ENCODE measurements around the gene RGSL1. TPM values are rescaled to one million over a fixed set of nuclear protein-coding genes. Genes with fewer than 3 reads are reported as not detected.

Gene RGSL1
- total RNA-seq, 1 experiment from 2014 or later: not detected

DNA sequence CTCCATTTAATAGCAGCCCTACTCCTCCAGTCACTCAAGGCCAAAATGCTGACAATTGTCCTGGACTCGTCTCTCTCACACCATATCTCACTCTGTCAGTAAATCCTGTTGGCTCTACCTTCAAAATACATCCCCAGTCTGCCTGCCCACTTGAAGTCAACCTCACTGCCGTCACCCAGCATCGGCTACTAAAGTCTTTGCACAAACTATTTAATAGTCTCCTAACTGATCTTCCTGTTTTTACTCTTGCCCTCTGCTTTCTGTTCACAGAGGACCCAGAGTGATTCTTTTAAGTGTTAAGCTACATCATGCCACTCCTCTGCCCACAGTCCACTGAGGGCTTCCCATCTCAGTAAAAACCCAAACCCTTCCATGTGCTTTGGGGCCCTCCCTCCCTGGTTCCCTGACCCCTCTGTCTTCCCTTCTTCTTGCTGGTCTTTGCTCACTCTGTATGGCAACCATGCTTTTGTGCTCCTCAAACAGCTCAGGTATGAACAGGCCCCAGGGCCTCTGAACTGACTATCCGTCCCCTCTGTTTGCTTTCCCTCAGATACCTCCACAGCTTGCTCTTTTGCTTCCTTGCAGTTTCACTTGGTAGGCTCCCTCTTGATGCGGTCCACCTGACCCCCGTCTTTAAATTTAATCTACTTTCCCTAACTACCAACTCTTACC is 120.1 kb downstream of the RGSL1 start:
- no peak for DNase-seq (ENCODE audit: low read depth)

DNA sequence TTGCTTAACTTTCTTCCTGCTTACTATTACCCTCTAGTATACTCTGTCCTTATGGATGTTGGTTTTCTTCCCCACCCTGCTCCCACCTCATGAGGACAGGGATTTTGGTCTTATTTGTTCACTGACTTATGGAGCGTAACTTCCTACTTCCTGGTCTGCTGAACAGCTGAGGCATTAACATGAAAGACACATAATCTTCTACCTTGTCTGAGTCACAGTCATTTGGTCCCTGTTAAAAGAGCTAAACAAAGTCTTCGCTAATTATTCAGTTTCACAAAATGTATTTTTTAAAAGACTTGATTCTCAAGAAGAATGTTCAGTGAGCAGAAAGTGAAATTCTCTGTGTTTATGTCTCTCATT is 120.6 kb downstream of the RGSL1 start:
- no peak for DNase-seq (ENCODE audit: low read depth)
- in situ Hi-C loops (cut with HindIII; ENCODE audit: low pct_unique_long_range_greater_than_20kb, low sequenced_read_pairs): no loop called here

More for the DNA sequence above, 120.1 kb downstream of the RGSL1 start:
- in situ Hi-C loops (cut with HindIII; ENCODE audit: low pct_unique_long_range_greater_than_20kb, low sequenced_read_pairs): no loop called here

DNA sequence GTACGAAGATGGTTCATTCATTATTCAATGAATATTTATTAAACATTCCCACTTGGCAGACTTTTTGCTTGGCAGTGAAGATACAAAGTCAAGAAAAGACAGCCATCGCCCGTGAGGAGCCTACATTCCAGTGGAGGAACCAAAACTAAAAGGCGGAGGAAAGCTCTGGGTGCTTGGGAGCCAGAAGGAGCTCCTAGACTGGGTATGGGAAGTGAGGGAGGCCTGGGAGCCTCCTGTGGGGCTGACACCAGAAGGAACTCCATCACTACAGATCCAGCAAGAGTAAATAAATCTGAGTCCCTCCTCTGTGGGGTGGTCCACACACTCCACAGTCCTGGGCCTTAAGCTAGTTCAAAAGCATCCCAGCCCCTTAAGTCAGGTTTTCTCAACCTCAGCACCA is 124.2 kb downstream of the RGSL1 start:
- in situ Hi-C loops (cut with HindIII; ENCODE audit: low pct_unique_long_range_greater_than_20kb, low sequenced_read_pairs): no loop called here
- DNase-seq (ENCODE audit: low read depth): no peak

DNA sequence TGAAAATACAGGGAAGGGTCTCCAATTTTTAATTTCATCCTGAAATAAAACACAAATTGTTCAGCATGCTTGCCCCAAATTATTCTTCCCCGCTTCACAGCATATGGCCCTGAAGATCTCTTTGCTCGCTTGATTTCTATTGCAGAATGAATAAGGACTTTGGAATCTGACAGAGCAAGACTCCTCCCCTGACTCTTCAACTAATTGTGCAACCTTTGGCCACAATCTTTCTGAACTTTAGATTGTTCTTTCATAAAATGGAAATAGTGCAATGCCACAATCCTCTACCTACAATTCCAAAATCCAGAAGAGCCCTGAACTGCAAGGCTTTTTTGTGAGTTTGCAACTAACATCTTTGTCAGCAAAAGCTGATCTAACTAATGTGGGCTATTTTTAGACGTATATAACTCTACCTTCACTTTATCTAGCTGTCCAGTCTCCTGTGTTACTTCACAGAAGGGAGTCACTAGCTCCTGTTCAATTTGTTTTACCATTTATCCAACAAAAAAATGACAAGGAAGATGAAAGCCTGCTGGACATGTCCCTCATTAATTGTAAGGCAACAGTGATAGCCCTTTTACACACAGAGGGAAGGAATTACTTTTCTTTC is 125.7 kb downstream of the RGSL1 start:
- peak; percentile 23 for DNase-seq (ENCODE audit: low read depth)
- in situ Hi-C loops (cut with HindIII; ENCODE audit: low pct_unique_long_range_greater_than_20kb, low sequenced_read_pairs): no loop called here

DNA sequence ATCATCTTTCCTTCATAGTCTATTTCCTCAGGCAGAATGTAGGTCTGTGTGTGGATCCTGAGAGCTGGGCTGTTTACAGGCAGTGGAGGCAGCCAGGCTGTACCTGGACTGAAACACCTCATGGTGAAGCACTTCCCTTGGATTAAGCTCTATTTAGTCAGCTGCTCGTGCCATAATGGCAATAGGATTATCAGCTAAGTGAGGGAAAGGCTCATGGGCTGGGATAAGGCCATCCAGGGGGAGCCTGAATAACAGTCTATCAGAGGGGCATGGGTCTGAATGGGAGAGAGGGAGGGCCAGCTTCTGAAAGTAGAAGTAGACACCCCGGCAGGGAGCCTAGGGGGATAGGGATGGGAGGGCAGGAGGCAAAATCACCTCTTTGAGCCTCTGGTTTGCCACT is 130.8 kb downstream of the RGSL1 start:
- in situ Hi-C loops (cut with HindIII; ENCODE audit: low pct_unique_long_range_greater_than_20kb, low sequenced_read_pairs): no loop called here
- no peak for DNase-seq (ENCODE audit: low read depth)

DNA sequence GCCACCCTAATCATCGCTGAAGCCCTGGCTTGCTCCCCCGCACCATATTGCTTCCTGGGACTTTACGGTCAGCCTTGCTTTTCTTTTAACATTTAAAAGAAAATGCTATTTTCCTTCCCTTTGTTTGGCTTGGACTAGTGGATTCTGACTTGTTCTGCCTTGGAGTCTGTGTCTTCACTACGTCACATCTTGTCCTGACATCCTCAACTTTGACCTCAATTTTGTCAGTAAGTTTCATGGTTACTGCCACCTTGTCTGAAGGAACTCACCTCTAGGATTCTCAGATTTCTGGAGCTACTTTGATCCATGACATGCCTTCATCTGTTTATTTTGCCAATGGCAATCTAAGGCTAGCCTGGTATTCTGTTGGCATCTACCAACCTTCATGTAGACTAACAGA is 134.8 kb downstream of the RGSL1 start:
- DNase-seq (ENCODE audit: low read depth): no peak
- in situ Hi-C loops (cut with HindIII; ENCODE audit: low pct_unique_long_range_greater_than_20kb, low sequenced_read_pairs): no loop called here

DNA sequence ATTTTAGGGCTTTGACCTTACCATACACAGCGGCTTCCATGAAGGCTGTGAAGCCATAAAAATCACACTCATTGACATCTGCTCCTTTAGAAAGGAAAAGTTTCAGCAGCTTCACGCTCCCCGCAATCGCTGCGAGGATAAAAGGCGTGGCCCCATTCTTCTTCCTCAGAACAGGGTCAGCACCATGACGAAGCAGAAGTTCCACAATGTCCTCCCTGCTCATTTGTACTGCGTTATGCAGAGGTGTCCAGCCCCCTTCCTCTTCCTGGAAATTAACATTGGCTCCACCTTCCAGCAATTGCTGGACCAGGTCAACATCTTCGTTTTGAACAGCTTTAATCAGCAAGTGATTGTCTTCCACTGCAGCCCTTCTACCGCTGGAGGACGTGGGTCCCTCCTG is 136.4 kb downstream of the RGSL1 start:
- in situ Hi-C loops (cut with HindIII; ENCODE audit: low pct_unique_long_range_greater_than_20kb, low sequenced_read_pairs): no loop called here
- no peak for DNase-seq (ENCODE audit: low read depth)

DNA sequence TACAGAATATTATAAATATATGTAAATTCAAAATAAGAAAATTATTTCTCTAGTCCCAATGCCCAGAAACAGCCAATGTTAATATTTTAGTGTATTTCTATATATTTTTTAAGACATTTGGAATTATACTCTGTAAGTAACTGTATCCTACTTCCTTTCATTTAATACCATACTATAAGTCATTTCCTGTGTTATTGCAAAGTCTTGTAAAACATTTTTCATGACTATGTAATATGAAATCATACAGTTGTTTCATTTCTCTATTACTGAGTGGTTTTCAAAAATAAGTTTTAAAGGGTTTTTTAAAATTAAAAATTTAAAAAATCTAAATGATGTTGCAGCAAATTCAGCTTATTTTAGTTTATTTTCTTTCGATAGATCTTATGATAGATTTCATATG is 137.1 kb downstream of the RGSL1 start:
- no peak for DNase-seq (ENCODE audit: low read depth)
- in situ Hi-C loops (cut with HindIII; ENCODE audit: low pct_unique_long_range_greater_than_20kb, low sequenced_read_pairs): no loop called here

DNA sequence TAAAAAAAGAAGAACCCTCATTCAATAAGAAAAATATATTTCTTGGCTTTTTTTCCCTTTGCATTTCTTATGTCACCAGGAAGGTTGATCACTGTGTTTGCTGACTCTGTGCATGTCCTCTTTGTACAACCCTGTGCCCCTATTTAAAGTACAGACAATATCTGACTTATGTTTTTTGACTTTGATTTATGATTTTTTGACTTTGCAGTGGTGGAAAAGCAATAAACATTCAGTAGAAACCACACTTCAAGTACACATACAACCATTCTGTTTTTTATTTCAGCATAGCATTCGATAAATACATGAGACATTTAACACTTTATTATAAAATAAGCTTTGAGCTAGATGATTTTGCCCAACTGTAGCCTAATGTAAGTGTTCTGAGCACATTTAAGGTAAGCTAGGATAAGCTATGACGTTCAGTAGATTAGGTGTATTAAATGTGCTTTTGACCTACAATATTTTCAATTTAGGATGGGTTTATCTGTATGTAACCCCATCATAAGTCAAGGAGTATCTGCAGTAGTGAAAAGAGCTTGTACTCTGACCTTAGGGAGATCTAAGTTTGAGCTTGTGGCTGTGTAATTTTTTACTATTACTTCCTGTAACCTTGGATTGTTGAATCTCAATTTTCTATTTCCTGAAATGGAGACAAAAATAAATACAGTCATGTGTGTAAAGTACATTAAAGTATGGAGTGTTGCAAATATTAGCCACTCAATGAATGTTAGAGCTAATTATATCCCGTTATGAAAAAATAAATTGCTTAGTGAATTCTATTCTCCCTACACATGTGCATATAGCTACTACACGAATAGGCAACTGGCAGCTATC is 137.9 kb downstream of the RGSL1 start:
- in situ Hi-C loops (cut with HindIII; ENCODE audit: low pct_unique_long_range_greater_than_20kb, low sequenced_read_pairs): no loop called here

DNA sequence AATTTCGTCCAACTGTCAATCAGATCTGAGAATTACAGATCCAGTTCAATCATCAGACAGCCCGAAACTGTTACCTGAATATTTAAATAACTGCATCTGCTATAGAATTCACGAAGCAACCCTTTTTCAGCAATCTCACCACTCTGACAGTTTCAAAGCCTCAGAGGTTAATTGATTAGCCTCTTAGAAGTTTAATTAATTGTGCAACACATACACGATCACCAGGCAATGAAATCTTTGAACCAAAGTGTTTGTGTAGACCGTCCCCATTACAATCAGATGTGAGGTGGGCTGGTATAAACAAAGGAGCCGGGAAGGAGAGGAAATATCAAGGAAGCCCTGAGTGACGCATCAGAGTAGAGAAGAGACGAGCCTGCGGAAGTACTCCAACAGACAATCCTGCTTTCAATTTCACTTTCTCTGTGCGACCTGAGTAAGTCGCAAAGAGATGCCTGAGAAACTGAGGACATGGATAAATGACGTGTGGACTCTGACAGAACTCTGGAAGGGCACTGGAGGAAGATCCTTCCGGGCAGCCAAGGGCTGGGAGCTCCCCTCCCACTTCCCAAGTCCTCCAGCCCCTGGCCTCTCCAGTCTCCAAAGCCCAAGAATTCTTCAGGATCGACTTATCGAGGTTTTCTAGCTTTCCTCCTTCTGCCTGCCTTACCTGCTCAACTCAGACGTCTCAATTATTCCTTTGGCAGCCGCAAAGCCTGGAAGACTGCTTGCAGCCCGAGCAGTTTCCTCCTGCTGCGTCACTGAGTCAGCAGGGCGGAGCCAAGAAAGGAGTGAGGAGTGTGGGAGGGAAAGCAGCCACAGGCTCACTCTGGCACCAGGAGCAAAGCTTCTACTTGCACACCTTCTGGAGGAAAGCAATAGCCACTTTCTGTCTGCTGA is 138.8 kb downstream of the RGSL1 start, which contains the start of gene RNASEL:
Gene RNASEL (minus strand): TSS at position 757 of the 897 bp plus-strand sequence. CDS start 2,450 bp downstream, outside the sequence.
- peak; percentile 74 for DNase-seq (ENCODE audit: low read depth)
- in situ Hi-C loops (cut with HindIII; ENCODE audit: low pct_unique_long_range_greater_than_20kb, low sequenced_read_pairs): no loop called here

More for the DNA sequence above, 137.9 kb downstream of the RGSL1 start:
- no peak for DNase-seq (ENCODE audit: low read depth)

DNA sequence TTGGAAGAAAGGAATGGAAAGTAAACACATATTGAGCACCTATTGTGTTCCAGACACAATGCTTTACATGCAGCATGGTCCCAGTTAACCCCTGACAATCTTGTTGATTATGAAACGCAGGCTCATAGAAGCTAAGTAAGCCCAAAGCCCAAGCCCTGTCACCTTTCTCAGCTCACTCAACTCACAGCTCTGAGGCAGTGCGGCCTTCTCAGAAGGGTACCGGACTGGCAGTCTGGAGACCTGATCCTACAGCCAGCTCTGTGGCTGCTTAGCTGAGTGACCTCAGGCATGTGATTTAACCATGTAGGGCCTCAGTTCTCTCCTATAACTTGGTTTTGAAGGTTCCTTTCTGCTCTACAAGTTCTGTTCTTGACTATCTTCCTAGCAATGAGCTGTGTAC is 139.6 kb downstream of the RGSL1 start:
- DNase-seq (ENCODE audit: low read depth): no peak

DNA sequence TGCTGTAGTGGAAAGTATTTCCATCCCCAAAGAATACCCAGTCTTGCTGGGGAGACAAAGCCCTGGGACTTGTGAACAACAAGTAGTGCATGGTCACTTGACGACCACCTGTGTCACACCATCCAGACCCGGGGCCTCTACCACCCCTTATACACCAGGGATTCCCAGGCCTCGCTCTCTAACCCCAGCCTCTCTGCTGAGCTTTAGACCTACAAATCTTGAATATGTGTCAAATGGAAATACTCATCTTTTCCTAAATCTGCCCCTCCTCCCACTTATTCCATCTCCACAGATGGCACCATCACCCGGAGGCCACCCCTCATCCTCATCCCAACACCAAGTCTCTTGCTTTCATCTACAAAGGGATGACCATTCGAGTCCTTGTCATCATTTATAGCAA is 140.0 kb downstream of the RGSL1 start:
- in situ Hi-C loops (cut with HindIII; ENCODE audit: low pct_unique_long_range_greater_than_20kb, low sequenced_read_pairs): no loop called here
- DNase-seq (ENCODE audit: low read depth): no peak

More for the DNA sequence above, 139.6 kb downstream of the RGSL1 start:
- in situ Hi-C loops (cut with HindIII; ENCODE audit: low pct_unique_long_range_greater_than_20kb, low sequenced_read_pairs): no loop called here

DNA sequence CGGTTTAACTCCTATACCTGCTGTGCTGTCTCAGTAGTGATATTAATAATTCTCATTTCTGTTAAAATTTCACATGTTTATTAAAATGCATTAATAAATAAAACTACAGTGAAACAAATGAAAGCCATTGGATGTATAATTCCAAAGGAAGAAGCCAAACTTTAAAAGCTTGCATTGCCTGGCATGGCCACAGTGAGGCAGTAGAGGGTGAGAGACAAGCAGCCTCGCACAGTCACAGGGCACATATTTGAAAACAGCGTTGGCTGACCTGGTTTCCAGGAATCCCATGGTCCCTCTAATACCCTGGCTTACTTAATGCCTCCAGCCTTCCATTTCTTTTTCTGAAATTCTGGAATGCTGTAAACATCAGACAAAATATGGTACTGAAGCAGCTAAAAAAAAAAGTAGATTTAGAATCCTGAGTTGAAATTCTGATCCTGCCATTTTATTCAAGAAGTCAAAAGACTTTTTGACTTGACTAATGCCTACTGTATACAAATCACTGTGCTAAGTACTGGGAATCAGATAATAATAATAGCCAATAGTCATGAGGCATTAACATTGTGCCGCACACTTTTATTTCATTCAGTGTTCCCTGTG is 145.8 kb downstream of the RGSL1 start:
- in situ Hi-C loops (cut with HindIII; ENCODE audit: low pct_unique_long_range_greater_than_20kb, low sequenced_read_pairs): no loop called here
- no peak for DNase-seq (ENCODE audit: low read depth)

DNA sequence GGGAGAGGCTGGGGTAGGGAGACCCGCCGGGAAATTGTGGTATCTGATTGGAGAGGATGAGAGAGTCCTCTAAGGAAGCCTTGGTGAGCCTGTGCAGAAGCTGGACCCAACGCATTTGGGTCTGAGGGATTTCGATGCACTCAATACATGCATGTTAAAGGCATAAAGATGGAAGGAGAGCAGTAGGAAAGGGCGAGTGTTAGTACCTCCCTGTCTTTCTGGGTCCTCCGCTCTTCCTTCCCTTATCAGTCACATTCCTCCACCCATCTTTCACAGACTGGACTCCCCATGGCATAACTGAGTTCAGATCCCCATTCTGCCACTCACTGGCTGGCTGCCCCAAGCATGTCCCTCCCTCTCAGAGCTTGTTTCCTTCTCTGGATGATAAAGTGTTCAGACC is 147.0 kb downstream of the RGSL1 start:
- in situ Hi-C loops (cut with HindIII; ENCODE audit: low pct_unique_long_range_greater_than_20kb, low sequenced_read_pairs): no loop called here
- DNase-seq (ENCODE audit: low read depth): no peak

DNA sequence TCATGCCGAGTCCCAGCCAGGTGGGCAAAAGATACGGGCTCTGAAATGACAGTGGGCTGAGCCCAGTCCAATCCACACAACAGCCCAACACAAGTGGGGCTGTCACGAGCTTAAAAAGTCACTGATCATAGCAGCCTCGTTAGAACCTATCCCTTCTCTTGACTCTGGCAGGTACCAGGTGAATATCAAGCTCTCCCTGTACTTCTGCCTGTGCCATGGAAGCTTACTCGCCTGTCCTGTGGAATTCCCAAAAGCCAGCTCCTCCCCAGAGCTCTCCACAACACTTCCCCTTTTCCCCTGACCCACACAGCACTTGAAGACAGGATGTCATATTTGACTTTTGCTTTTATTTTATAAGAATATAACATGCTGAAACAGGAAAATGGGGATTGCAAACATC is 148.3 kb downstream of the RGSL1 start:
- in situ Hi-C loops (cut with HindIII; ENCODE audit: low pct_unique_long_range_greater_than_20kb, low sequenced_read_pairs): no loop called here
- DNase-seq (ENCODE audit: low read depth): no peak

DNA sequence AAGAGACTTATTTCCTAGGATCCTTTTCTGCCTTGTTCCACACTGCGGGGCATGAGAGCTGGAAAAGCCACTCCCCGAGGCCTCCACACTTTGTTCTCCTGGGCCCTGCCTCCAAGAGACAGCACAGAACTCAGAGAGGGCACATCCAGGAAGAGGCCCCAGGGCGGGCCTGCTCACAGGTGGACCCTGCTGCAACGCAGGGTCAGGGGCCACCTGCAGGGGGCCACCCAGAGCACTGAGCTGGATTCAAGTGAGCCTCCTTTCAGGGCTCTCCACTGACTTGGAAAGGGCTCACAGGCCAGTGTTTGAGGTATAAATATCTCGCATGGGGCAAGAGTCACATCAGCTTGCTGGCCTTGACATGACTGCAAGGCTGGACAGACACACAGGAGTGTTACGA is 149.4 kb downstream of the RGSL1 start:
- in situ Hi-C loops (cut with HindIII; ENCODE audit: low pct_unique_long_range_greater_than_20kb, low sequenced_read_pairs): no loop called here
- no peak for DNase-seq (ENCODE audit: low read depth)

DNA sequence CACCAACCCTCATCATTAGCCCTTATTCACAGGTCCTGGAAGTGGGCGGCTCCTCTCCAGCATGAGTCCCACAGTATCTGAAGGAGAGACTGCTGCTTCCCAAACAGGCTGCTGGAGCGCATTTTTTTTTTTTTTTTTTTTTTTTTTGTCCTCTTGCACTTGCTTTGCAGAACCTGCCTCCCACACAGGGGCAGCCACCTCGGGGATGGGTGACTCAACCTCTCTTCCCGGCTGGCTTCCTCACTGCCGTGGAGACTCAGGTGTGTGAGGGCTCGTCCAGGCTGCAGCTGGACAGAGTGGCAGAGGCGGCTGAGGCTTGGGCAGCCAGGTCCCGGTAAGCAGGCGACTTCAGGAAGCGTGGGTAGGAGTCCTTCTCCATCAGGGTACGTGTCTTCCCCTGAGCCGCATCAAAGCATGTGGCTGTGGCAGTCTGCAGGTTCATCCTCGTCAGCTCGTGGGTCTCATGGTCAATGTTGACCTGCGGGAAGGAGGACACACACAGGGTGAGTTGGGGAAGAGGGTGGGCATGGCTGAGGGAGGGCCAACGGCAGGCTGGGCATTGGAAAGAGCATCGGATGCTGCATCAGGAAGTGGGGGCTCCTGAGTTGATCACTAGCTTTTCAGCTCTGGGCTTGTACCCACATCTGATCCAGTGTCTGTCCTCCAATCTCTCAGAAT is 150.2 kb downstream of the RGSL1 start:
- DNase-seq (ENCODE audit: low read depth): no peak
- in situ Hi-C loops (cut with HindIII; ENCODE audit: low pct_unique_long_range_greater_than_20kb, low sequenced_read_pairs): no loop called here

Data from Caki2 (cell line).